GM11168 (cell line): ENCODE data around the gene ANXA8.

ENCODE experiments used
- in situ Hi-C: fragments of 300-500 bp; cut with MboI; formaldehyde crosslinking; loops from one replicate; pipeline ENCODE4 v1.12.0; 2022; ENCODE audit warnings: low sequenced_read_pairs; ENCODE audit not compliant: unreplicated experiment

The ANXA8 gene

DNA sequence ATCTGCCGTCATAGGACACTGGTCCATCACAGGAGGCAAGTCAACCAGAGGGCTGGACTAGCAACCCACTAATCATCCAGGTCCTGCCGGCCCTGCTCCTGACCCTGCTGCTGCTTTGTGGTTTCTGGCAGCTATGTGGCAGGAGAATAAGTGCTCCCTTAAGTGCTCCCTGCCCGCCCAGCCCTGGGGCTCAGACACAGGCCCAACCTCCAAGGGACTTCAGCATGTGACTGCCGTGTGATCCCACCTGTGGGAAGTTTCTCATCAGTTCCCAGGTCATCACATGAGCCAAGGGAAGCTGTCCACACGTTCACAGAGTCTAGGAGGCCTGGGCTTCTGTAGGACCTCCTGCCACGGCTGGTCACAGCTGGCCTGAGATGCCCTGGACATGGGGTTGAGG lies 65.6 kb downstream of the ANXA8 start:
- in situ Hi-C loops: no loop called here
